GM12891 (cell line): ENCODE measurements around the gene C1orf116.

Experiments
- PAX5 ChIP-seq: IDR thresholded peaks from 2 replicates; pipeline ENCODE4 v1.6.1; 2011; ENCODE audit warnings: low read length, moderate library complexity, mild to moderate bottlenecking; ENCODE audit not compliant: insufficient read depth, severe bottlenecking
- POLR2A ChIP-seq: IDR thresholded peaks from 2 replicates; pipeline ENCODE4 v1.6.1; 2011; ENCODE audit warnings: low read depth, low read length, control low read depth
- POLR2AphosphoS5 ChIP-seq: IDR thresholded peaks from 2 replicates; pipeline ENCODE4 v1.6.1; 2011; ENCODE audit warnings: low read depth, low read length, control low read depth
- TAF1 ChIP-seq: IDR thresholded peaks from 2 replicates; pipeline ENCODE4 v1.6.1; 2011; ENCODE audit warnings: low read depth, low read length, control low read depth

DNA sequence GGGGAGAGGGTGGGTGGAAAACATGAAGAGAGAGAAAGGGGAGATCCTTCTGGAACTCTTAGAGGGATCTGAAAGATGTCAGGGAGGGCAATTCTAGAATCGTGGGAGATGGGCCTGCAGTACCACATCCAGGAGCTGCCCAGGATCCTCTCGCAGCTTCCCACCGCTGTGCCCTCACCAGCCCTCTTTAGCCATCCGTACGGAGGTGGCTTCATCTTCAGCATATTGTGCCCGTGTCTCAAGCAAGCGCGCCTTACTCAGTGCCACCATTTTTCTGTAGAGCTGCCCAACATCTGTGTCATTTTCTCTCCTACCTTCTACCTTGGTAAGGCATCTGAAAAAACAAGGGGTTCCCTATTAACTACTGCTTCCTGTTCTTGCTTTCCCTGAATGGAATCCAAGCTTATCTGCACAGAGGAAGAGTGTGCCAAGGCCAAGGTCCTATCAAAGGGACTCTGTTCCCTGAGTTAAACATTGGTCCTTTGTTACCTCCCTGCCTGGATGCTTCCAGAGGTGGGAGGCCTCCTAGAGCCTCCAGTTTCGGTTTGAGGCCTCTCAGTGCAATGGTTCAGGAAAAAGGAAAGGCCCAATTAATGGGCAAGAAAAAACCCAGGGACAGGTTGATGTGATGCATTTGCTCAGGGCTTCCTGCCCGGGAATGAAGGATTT, 23.2 kb downstream of the C1orf116 start:
- TF ChIP-seq POLR2AphosphoS5, result no peak
- TF ChIP-seq POLR2A, result no peak
- no peak for TF ChIP-seq TAF1
- no peak for TF ChIP-seq PAX5
